ENCODE measurements around the gene PLEKHM1. TPM values are rescaled to one million over a fixed set of nuclear protein-coding genes. Genes with fewer than 3 reads are reported as not detected.
A peak's percentile ranks its signal among the peaks of the same experiment; 100 is the strongest.
"Not testable (repeated sequence)": the region's sequence is repeated elsewhere in the genome, so short reads cannot be mapped to it uniquely, and the experiment has no call there.

Gene PLEKHM1
- 9.9 and 31.3 TPM in 2 replicates for total RNA-seq (2014; rRNA removed; shearing (Covaris generic))

GRCh38 chr17:45490615-45491433 is at the start of gene PLEKHM1:
Gene PLEKHM1 (minus strand): TSS chr17:45490721. CDS start chr17:45482484, 8,237 bp downstream.
- peak; percentile 76 for DNase-seq (ENCODE audit: low read depth)

GRCh38 chr17:45538168-45538567 is 47.6 kb upstream of the PLEKHM1 start:
- DNase-seq (ENCODE audit: low read depth): not testable (repeated sequence)

- peak; percentile 18 for DNase-seq (ENCODE audit: low read depth)
These were observed 15.6 kb upstream of the PLEKHM1 start for GRCh38 chr17:45506072-45506471.

- DNase-seq (ENCODE audit: low read depth): peak; percentile 0
These were observed 14.7 kb upstream of the PLEKHM1 start for GRCh38 chr17:45505183-45505582.

- DNase-seq (ENCODE audit: low read depth): not testable (repeated sequence)
These were observed 10.7 kb upstream of the PLEKHM1 start for GRCh38 chr17:45501092-45501707.

GRCh38 chr17:45500478-45500877 is 10.0 kb upstream of the PLEKHM1 start:
- not testable (repeated sequence) for DNase-seq (ENCODE audit: low read depth)

GRCh38 chr17:45499208-45499607 is 8.7 kb upstream of the PLEKHM1 start:
- DNase-seq (ENCODE audit: low read depth): not testable (repeated sequence)

GRCh38 chr17:45498377-45498776 is 7.9 kb upstream of the PLEKHM1 start:
- DNase-seq (ENCODE audit: low read depth): not testable (repeated sequence)

GRCh38 chr17:45497449-45497848 is 6.9 kb upstream of the PLEKHM1 start:
- peak; percentile 6 for DNase-seq (ENCODE audit: low read depth)

- not testable (repeated sequence) for DNase-seq (ENCODE audit: low read depth)
These were observed 6.0 kb upstream of the PLEKHM1 start for GRCh38 chr17:45496507-45496906.

- DNase-seq (ENCODE audit: low read depth): not testable (repeated sequence)
These were observed 4.0 kb upstream of the PLEKHM1 start for GRCh38 chr17:45494556-45494955.

GRCh38 chr17:45492156-45492555 is 1.6 kb upstream of the PLEKHM1 start:
- DNase-seq (ENCODE audit: low read depth): not testable (repeated sequence)

- peak; percentile 6 for DNase-seq (ENCODE audit: low read depth)
These were observed 323 bp downstream of the PLEKHM1 start for GRCh38 chr17:45490198-45490597.

GRCh38 chr17:45487704-45488103 is 2.8 kb downstream of the PLEKHM1 start:
- DNase-seq (ENCODE audit: low read depth): peak; percentile 85

GRCh38 chr17:45483591-45484216 is 6.8 kb downstream of the PLEKHM1 start:
- DNase-seq (ENCODE audit: low read depth): not testable (repeated sequence)

GRCh38 chr17:45483177-45483576 is 7.3 kb downstream of the PLEKHM1 start:
- not testable (repeated sequence) for DNase-seq (ENCODE audit: low read depth)

- DNase-seq (ENCODE audit: low read depth): not testable (repeated sequence)
These were observed 8.2 kb downstream of the PLEKHM1 start for GRCh38 chr17:45482317-45482716.

- DNase-seq (ENCODE audit: low read depth): not testable (repeated sequence)
These were observed 15.1 kb downstream of the PLEKHM1 start for GRCh38 chr17:45475436-45475835.

GRCh38 chr17:45472249-45472648 is 18.3 kb downstream of the PLEKHM1 start:
- not testable (repeated sequence) for DNase-seq (ENCODE audit: low read depth)

- not testable (repeated sequence) for DNase-seq (ENCODE audit: low read depth)
These were observed 21.3 kb downstream of the PLEKHM1 start for GRCh38 chr17:45469204-45469563.

GRCh38 chr17:45468293-45469203 is 22.0 kb downstream of the PLEKHM1 start:
- not testable (repeated sequence) for DNase-seq (ENCODE audit: low read depth)

Data from M059J (cell line).